GM18868 (cell line): ENCODE results near the gene BACH2.

Experiments used
- ATAC-seq: cut with Tn5 transposase; IDR thresholded peaks from one replicate; pipeline ENCODE4 v1.9.1; 2021; ENCODE audit warnings: mild to moderate bottlenecking, moderate library complexity; ENCODE audit not compliant: unreplicated experiment

Gene BACH2

GRCh38 chr6:89952686-89953085 lies 344.0 kb downstream of the BACH2 start:
- no peak for ATAC-seq

- ATAC-seq: no peak
Observed at GRCh38 chr6:89952105-89952671, 344.5 kb downstream of the BACH2 start.

GRCh38 chr6:89951574-89952104 lies 345.0 kb downstream of the BACH2 start:
- ATAC-seq: no peak

DNA sequence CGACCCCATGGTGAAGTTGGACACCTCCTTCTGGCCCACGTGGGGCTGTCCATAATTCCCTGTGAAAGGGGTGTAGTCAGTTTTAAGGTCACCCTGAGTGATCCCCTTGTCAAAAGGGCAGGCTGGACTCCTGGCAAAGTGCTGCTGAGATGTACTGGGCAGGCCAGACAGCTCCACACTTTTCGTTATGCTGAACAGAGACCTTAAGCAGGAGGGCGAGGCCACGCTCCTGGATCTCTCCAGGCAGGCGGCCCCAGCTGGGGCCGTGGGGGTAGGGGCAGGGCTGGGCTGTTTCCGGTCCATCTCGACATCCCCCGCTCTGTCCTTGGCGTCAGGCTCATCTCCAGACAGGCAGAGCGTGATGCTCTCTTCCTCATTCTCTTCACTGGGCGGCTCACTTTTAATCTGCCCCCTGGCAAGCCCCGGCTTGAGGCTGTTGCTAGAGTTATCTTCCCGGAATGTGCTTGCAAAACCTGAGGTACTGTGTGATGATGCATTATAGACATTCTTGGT lies 345.7 kb downstream of the BACH2 start:
- ATAC-seq: no peak

DNA sequence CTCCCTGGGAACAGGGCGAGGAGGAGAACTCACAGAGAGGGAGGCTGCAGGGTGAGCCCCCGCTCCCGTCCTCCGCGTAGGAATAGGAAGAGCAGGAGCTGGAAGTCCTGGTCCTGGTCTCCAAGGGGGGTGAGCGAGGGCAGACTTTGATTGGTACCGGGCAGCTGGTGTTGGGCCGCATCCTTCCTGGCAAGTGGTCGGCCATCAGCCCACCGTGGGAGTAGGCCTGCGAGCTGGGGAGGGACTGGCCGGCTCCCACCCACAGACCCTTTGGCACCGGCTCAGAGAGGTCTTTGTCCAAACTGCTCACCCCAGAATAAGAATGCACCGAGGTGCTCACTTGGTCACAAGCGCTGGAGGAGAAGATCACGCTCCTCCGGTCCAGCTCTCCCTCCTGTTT lies 346.2 kb downstream of the BACH2 start:
- no peak for ATAC-seq

- no peak for ATAC-seq
Observed at GRCh38 chr6:89948876-89949275, 347.8 kb downstream of the BACH2 start.

DNA sequence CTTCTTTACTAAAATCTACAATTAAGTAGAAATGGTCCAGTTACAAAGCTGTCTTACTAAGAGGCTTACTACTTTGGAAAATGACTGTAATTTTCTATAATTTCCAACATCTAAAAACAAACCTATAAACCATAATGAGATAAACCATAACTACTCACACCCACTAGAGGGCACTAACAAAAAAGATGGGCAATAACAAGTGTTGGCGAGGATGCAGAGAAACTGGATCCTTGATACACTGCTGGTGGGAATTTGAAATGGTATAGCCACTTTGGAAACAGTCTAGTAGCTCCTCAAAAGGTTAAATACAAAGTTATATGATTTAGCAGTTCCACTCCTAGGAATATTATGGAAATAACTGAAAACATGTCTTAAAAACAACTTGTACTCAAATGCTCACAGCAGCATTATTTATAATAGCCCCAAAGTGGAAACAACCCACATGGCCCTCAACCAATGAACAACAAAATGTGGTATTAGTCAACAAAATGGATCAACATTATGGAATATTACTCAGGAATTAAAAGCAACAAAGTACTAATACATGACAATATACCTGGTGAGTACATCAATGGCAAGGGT lies 351.7 kb downstream of the BACH2 start:
- ATAC-seq: no peak

- no peak for ATAC-seq
Observed at GRCh38 chr6:89944181-89944755, 352.4 kb downstream of the BACH2 start.

GRCh38 chr6:89942601-89943000 lies 354.0 kb downstream of the BACH2 start:
- no peak for ATAC-seq

DNA sequence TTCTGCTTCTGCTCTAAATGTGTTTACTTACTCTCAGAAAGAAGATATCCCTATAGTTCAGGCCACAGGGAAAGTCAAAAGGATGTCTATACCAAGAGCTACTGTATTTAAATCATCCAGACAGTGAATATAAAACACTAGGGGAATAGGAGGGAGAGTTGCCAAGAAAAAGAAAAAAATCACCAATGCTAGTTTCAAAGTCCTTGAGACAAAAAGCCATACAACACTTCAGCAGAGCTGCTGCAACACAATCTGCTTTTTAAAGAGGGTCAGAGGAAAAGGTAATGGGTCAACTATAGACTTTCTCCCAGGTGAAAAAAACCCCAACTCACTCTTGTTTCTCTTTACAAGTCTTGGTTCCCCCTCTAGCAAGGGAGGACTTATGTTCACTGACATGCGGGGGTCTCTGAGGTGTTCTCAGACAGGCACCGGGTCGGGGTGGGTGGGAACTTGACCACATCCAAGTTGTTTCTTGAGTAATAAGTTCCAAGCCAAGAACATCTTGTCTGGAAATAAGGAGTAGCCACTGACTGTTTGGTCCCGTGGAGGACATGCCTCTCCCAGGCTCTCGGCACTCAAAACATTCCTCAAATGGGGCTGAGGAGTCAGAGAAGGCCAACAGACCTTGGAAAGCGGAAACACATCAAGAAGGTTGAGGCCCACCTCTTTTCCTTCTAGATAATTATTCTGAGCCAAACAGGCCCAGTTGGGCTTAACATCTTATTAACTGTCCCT lies 354.7 kb downstream of the BACH2 start:
- no peak for ATAC-seq

DNA sequence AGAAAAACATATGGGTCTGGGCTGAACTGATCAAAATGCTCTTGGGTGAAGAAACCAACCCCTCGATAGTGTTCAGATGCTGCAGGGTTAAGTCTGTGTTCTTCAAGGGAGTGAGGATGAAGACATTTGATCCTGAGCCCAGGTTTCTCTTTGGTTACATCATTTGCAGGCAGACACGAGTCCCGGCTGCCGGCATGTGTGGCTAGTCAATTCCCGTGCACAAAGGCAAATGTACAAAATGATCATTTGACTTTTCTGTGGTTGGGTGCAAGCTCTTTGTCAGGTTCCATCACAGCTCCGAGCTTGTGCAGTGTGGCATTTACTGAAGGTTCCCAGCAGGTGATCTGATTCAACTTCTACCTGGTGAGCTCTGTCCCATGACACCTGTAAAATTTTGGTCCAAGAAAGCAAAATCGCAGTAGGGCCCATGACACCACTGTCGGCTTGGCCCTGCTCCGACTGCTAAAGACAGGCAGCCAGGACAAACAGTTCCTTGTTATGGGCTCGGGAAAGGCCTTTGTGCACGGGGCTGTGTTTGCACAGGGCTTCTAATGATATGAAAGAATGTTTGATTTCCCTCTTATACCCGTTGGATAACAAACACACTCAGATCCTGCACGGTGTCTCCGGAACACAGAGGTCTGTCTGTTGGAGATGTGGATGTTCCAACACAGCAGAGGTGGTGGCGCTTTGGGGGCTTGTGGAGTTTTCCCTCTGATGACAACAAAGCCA lies 355.4 kb downstream of the BACH2 start:
- ATAC-seq: no peak

- ATAC-seq: peak; percentile 93
Observed at GRCh38 chr6:89940225-89941027, 356.2 kb downstream of the BACH2 start.

- no peak for ATAC-seq
Observed at GRCh38 chr6:89939144-89939543, 357.5 kb downstream of the BACH2 start.

GRCh38 chr6:89938014-89938413 lies 358.6 kb downstream of the BACH2 start:
- ATAC-seq: no peak

DNA sequence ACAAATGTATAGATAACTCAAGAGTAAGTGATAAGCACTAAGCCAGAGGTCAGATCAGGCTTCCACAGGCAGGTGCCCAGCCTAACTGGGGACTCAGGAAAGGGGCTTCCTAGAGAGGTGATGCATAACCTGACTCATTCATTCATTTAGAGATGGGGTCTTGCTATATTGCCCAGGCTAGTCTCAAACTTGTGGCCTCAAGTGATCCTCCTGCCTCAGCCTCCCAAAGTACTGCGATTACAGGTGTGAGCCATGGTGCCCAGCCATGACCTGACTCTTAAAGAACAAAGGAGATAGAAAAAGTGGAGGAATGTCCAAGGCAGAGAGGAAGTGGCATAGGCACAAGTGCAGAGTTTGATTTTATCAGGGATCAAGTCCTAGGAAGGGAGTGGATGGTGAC lies 360.5 kb downstream of the BACH2 start:
- ATAC-seq: no peak

DNA sequence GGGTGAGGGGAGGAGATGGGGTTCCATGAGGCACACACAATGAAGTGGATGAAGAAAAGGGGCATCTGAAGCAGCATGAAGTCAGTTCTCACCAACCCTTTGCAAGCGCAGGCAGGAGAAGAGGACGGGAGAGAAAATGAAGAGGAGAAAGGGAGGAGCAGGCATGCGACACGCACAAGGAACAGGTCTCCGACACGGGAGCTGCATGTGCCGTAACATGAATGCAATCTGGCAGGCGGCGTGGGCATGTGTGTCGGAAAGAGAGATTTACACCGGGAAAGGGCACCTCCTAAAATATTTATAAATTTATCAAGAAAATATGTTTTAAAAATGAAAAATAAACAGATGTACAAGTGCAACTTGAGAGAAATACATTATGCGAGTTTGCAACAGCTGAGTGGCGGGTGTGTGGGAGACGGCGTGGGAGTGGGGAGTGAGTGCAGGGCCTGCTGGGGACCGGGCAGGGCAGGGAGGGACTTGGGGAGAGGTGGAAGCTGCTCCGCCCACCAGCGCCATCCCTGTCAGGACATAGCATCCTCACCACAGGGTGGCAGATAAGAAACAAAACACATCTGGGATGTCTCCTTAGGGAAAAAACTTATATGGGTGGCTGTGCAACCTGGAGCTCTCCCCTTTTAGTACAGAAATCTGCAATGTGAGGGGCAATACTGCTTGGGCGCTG lies 361.8 kb downstream of the BACH2 start:
- ATAC-seq: no peak

GRCh38 chr6:89932245-89932802 lies 364.3 kb downstream of the BACH2 start:
- no peak for ATAC-seq

DNA sequence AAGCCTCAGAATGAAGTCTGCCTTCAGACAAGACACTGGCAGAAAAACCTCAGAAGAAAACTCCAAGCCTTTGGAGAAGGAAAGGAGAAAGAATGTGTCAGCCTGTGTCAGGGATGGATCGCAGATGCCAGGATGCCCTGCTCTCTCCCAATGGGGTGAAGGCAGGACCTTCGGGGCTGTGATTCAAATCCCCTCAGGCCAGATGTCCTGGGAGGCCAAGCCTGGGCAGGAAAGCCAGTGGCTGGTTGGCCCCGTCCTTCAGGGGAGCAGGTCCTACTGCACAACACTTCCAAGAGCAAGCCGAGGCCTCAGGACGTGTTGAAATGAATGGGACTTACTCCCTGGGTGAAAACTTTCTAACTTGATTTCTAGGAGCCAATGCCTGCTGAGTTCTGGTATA lies 365.9 kb downstream of the BACH2 start:
- no peak for ATAC-seq

DNA sequence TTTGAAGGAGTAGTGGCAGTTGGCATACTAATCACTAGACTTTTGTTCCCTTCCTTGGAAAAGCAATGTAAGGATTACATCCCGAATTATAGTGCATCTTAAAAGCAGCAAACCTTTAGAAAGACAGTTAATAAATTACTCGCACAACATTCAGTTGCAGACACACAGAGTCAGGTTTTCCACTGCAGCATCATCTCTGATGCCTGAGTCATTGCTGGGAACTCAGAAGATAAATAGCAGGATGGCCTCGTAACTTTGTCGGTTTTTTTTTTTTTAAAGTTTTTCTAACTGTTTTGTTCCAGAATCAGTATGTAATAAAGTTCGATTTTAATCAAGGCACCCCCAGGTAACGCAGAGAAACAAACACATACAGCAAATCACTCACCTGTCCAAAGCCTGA lies 368.0 kb downstream of the BACH2 start:
- no peak for ATAC-seq
